GM15510 (cell line): ENCODE measurements around the gene USP47.

Experiments used
- POLR2A ChIP-seq: IDR thresholded peaks from 3 replicates; pipeline ENCODE4 v1.6.1; 2011; ENCODE audit warnings: borderline replicate concordance; ENCODE audit not compliant: insufficient read length; ENCODE audit errors: extremely low read depth

Gene USP47

DNA sequence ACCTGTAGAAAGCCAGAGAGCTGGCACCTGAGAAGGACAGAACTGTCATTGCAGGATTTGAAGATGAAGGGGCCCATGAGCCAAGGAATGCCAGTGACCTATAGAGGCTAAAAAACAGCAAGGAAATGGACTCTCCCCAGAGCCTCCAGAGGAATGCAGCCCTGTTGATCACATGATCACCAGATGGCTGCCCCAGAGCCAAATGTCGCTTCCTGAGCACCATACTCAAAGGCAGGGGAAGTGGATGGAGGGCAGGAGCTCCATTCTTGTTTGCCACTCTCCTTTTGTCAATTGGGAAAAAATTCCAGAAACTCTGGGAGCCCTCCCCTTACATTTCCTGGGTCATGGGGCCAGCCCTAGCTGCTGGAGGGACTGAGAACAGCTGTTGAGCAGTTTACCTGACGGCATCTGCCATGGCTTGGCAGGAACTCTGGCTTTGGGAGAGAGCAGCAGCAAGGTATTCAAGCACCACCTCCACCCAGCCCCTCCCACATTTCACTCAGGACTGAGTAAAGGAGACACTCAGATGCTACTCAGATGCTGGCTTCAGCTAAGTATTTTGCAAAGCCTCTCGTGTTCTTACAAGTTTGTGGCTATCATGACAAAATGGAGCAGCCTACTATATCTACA is 119.7 kb downstream of the USP47 start:
- TF ChIP-seq POLR2A, result no peak

- TF ChIP-seq POLR2A, result no peak
Measured at GRCh38 chr11:11963067-11963466, 121.3 kb downstream of the USP47 start.

DNA sequence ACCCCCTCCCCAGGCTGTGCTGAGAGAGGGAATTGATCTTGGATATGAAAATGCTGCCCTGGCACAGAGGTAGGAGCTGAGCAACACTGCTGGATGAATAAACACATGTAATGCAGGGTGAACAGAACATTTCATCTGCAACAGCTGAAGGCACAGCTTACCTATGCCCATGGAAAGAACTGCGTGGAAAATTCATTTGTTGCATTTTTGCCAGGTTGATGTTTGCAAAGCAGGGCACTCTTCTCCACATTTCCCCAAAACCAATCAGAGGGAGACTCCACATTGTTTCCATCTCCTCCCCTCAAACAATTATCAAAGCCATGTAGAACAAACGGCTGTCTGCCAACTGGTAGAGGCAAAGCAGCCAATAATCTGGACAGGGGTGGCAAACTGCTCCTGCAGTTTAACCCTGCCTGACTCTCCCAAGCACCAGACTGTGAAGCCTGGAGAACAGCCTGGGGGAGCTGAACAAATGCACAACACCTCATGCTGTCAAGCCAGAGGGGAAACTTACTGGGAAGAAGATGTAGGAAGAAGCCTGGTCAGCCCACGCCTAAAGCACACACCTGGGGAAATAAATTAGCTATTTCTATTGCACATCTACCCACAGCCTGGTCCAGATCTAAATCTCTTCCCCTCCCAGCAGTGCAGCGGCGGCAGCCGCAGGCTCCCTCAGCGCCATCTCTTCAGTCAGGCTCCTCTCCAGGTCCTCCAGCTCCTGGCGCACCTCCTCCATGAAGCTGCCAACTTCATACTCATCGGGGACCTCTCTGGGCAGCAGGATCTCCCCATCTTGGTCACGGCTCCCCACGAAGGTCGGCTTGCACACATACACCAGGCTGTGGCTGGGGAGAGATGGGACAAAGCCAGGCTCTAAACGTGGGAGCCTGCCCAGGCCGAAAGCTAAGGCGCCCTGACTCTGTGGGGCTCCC is 122.3 kb downstream of the USP47 start:
- no peak for TF ChIP-seq POLR2A

DNA sequence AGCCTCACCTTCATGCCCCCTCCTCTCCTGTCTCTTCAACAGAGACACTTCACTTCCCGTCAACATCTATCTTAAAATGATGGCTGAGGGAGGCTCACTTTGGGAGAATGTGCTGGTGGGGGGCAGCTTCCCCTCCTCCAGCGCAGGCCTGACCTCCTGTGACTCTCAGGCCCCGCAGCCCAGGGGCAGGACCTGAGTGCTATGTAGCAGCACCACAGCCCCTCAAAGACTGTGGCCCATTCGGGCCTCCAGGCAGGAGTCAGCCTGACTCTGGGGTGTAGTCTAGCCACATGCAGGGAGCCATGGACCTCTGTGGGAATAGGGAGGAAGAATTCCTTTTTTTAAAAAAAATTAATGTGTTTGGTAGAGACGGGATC is 123.0 kb downstream of the USP47 start:
- TF ChIP-seq POLR2A, result no peak

- no peak for TF ChIP-seq POLR2A
Measured at GRCh38 chr11:11965192-11965591, 123.4 kb downstream of the USP47 start.

DNA sequence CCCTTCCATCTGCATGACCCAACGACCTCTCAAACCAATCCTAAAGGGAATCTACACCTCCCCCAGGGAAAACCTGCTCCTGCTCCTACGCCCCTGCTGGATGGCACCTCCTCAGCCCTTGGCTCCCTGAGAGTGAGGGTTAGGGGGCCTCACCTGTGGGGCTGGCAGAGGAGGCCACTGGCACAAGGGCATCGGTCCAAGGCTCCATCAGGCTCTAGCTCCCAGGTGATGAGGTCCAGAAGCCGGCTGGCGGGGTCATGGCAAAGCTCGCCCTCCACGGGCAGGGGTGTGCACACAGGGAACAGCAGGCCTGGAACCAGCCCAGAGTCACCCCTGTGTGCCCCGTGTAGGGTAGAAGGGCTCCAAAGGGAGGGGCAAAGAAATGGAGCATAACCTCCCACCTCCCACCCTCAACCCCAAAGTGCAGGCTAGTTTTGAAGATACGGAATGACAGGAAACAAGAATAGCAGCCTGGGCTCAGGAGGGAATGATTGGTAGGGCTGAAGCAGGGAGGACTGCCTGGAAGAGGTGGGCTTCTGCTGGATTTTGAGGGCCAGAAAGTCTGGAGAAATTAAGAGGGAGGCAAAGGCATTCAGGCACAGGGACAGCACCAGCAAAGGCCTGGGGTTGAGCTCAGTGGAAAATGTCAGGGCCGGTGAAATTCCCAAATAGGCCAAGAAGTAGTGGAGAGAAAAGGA is 124.0 kb downstream of the USP47 start:
- no peak for TF ChIP-seq POLR2A

- TF ChIP-seq POLR2A, result no peak
Measured at GRCh38 chr11:11966354-11966741, 124.6 kb downstream of the USP47 start.

- TF ChIP-seq POLR2A, result no peak
Measured at GRCh38 chr11:11966826-11967668, 125.3 kb downstream of the USP47 start.

DNA sequence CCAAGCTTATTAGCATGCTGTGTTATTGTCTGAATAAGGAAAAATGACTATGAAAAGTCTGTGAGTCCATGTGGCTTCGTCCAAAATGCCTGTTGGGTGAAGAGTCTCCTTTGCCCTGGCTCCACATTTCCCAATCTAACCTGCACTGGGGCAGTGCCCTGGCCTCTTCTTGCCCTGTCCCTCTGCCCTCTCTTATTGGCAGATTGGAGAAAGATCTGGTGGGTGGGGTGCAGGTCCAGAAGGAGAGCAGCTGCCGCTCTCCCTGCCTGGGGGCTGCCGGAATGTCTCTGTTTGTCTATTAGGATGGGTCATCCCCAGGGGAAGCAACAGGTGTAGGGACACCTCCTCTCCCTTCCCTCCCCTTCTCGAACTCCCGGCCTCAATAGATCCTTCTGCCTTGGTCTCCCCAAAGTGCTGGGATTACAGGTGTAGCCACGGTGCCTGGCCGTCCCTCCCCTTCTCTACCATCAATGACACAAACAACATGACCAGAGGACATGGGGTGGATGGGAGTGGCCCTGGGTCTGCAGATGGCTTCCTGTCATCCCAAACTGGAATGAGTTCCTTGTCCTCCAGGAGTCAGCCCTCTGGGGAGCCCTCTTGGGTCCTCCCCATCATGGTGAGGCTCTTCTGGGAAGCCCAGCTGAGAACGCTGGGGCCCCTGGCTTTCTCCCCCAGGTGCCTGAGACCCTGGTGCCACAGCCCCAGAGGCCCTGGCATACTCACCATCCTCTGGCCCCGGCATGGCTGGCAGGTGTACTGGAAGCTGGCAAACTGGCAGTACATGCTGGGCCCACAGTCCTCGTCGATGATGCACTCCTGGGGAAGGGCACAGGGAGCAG is 126.1 kb downstream of the USP47 start:
- TF ChIP-seq POLR2A, result no peak

- TF ChIP-seq POLR2A, result no peak
Measured at GRCh38 chr11:11968511-11969280, 126.9 kb downstream of the USP47 start.

DNA sequence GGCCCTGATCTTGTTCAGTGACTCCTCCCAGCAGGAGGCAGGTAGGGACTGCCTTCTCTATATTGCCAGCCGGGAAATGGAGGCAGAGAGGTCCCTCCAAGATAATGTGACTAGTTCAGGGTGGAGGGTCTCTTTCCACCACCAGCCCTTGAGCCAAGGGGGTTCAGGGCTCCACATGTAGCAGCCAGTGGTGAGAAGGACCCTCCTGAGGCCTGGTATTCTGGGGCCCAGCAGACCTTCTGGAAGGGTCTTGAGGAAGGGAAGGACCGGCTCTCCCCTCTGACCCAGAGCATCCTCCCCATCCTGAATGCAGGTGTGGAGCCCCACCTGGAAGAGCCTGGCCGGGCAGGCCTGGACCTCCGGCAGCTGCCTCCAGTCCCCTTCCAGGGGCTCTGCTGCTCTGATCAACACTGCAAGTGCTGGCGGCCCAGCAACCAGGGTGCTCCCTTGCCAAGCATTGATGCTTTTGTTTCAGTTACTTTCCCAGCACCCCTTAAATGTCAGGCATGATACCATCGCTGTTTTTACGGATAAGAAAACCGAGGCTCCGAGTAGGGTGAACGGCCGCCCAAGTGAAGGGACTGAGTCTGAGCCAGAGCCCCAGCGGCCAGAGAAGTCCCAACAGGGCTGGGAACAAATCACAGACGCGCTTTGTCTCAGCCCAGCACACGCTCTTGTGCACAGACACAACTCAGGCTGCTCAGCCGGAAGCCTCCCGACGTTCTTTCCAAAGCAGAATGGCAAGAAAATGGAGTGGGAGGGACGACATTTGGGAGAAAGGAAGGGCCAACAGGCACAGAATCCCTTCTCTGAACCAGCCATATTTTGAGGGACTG is 127.8 kb downstream of the USP47 start:
- no peak for TF ChIP-seq POLR2A

- no peak for TF ChIP-seq POLR2A
Measured at GRCh38 chr11:11970556-11970955, 128.8 kb downstream of the USP47 start.
